Central memory CD8-positive, alpha-beta T cell (primary cell): Measurements from ENCODE around the gene HOXD13.
A peak's percentile ranks its signal among the peaks of the same experiment; 100 is the strongest.

Experiments
- ATAC-seq: fragments of 150-1000 bp; cut with Tn5 transposase; replicated peaks from 2 replicates; pipeline ENCODE4 v1.10.0; 2022; ENCODE audit warnings: mild to moderate bottlenecking, moderate FRiP score, moderate number of reproducible peaks; ENCODE audit not compliant: poor library complexity, severe bottlenecking; ENCODE audit errors: extremely low read depth
- DNase-seq, 2 donors: peaks; one replicate each; pipeline ENCODE4 v3.0.0; 2021; ENCODE audit warnings: low spot score in 2 of 2
- H3K27ac Mint-ChIP-seq: one replicate; pipeline ENCODE4 v1.8.0; 2022; ENCODE audit warnings: low read depth, mild to moderate bottlenecking, moderate library complexity, mixed read lengths
- H3K27me3 Mint-ChIP-seq: one replicate; pipeline ENCODE4 v1.8.0; 2022; ENCODE audit warnings: mixed read lengths
- H3K36me3 Mint-ChIP-seq: one replicate; pipeline ENCODE4 v1.8.0; 2022; ENCODE audit warnings: mild to moderate bottlenecking, moderate library complexity, mixed read lengths; ENCODE audit not compliant: insufficient read depth
- H3K4me1 Mint-ChIP-seq: one replicate; pipeline ENCODE4 v1.8.0; 2022; ENCODE audit warnings: mixed read lengths
- H3K4me3 Mint-ChIP-seq: one replicate; pipeline ENCODE4 v1.8.0; 2022; ENCODE audit warnings: mild to moderate bottlenecking, moderate library complexity, mixed read lengths
- H3K9me3 Mint-ChIP-seq: one replicate; pipeline ENCODE4 v1.8.0; 2022; ENCODE audit warnings: mixed read lengths

HOXD13 gene

GRCh38 chr2:176100547-176101140 is 8.1 kb downstream of the HOXD13 start:
- H3K27ac Mint-ChIP-seq, result no peak overlapping the region
- no peak overlapping the region for H3K4me3 Mint-ChIP-seq
- H3K36me3 Mint-ChIP-seq, result peaks cover 20% of the 10 kb centered on the region
- H3K4me1 Mint-ChIP-seq, result peaks cover 22% of the 10 kb centered on the region
- no peak for DNase-seq
- no peak for ATAC-seq
- H3K27me3 Mint-ChIP-seq, result peaks cover 100% of the 10 kb centered on the region
- H3K9me3 Mint-ChIP-seq, result no peaks in the 10 kb centered on the region

DNA sequence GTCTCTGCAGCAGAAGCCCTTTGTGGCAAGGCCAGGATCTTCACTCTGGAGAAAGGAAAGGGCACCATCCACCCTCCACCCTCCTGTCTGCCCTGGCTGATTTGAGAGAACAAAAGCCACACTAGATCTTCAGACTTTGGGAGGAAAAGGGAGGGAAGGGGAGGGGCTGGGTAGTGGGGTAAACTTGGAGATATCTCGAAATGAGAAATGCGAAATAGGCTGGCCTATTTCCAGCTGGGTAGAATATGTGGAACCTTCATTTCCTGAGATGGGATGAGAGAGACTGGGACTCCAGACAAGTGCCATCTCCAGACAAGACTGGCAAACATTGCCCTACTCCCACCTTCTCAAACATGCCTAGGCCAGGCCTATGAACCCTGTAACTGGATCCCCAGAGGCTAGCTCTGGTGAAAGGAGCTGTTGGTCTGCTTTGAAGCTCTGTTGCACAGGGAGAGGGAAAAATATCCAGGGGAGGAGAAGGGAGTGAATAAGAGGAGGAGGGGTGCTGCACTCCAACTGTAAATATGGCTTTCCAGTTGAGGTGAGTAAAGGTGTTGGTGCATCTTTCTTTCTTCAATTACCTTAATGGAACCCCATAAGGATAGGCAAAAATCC is 8.8 kb downstream of the HOXD13 start:
- H3K4me3 Mint-ChIP-seq, result no peak overlapping the region
- DNase-seq (no peak), ATAC-seq (no peak)
- peaks cover 26% of the 10 kb centered on the region for H3K36me3 Mint-ChIP-seq
- H3K4me1 Mint-ChIP-seq, result peaks cover 27% of the 10 kb centered on the region
- H3K27me3 Mint-ChIP-seq, result peaks cover 100% of the 10 kb centered on the region
- H3K9me3 Mint-ChIP-seq, result peaks cover 5% of the 10 kb centered on the region
- H3K27ac Mint-ChIP-seq, result no peak overlapping the region

- Mint-ChIP-seq H3K9me3 (peaks cover 6% of the 10 kb centered on the region), H3K4me3 (no peak overlapping the region)
Measured at GRCh38 chr2:176101842-176102241, 9.3 kb downstream of the HOXD13 start.

DNA sequence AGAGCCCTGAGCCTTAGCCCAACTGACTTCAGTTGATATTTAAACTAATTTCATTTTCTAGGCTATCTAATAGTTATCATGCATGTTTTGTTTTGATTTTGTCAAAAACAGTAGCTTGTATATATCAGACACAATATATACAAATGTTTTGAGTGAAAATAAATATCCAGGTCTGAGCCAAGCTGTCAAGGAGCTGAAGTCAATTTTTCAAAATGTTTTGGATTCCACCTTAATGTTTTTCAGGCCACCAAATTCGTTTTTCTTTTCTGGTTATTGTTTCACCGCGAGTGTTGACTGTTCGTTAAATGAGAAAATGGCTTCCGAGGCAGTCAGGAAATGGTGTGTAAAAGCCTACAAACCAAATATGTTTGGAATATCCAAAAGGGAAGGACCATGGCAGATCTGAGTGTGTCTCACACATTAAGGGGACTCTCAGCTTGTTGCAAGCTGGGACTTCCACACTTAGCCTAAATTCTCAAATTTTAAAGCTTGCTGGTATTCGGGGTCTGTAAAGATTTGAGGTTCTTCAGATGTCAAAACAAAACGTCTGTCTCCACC is 9.9 kb downstream of the HOXD13 start:
- Mint-ChIP-seq H3K27me3 (peaks cover 94% of the 10 kb centered on the region), H3K4me1 (peaks cover 19% of the 10 kb centered on the region), H3K27ac (no peak overlapping the region), H3K4me3 (no peak overlapping the region), H3K9me3 (peaks cover 6% of the 10 kb centered on the region), H3K36me3 (peaks cover 26% of the 10 kb centered on the region)
- ATAC-seq, result no peak
- DNase-seq, result no peak

More at GRCh38 chr2:176101842-176102241, 9.3 kb downstream of the HOXD13 start:
- peaks cover 100% of the 10 kb centered on the region for H3K27me3 Mint-ChIP-seq
- peaks cover 29% of the 10 kb centered on the region for H3K36me3 Mint-ChIP-seq
- H3K27ac Mint-ChIP-seq, result no peak overlapping the region
- ATAC-seq, result no peak
- H3K4me1 Mint-ChIP-seq, result peaks cover 24% of the 10 kb centered on the region
- DNase-seq, result no peak

DNA sequence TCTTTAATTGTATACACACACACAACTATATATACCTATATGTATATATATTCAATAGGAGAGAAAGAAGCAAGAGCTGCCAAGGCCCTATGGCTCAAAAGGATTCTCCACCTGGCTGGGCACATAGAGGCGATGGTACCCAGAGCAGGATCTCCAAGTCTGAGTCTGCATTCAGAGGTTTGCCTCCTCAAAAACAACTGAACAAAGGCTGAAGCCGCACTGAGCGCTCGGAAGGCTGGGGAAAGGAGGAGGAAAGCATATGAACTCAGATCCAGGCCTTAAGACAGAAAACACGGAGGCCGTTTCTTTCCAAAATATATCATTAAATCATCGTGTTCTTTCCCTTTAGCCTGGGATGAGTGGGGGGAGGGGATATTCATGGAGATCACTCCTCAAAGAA is 10.7 kb downstream of the HOXD13 start:
- no peak overlapping the region for H3K27ac Mint-ChIP-seq
- H3K4me1 Mint-ChIP-seq, result peaks cover 13% of the 10 kb centered on the region
- H3K4me3 Mint-ChIP-seq, result no peak overlapping the region
- peaks cover 6% of the 10 kb centered on the region for H3K9me3 Mint-ChIP-seq
- ATAC-seq (no peak), DNase-seq (no peak)
- peaks cover 86% of the 10 kb centered on the region for H3K27me3 Mint-ChIP-seq
- peaks cover 24% of the 10 kb centered on the region for H3K36me3 Mint-ChIP-seq

GRCh38 chr2:176103742-176104315 is 11.3 kb downstream of the HOXD13 start:
- Mint-ChIP-seq H3K4me3 (no peak overlapping the region), H3K4me1 (peaks cover 13% of the 10 kb centered on the region), H3K36me3 (peaks cover 22% of the 10 kb centered on the region), H3K9me3 (peaks cover 6% of the 10 kb centered on the region), H3K27ac (no peak overlapping the region), H3K27me3 (peaks cover 86% of the 10 kb centered on the region)
- DNase-seq, result no peak
- no peak for ATAC-seq

GRCh38 chr2:176104316-176105077 is 12.0 kb downstream of the HOXD13 start:
- no peak for ATAC-seq
- Mint-ChIP-seq H3K27ac (no peak overlapping the region), H3K4me1 (peaks cover 13% of the 10 kb centered on the region), H3K9me3 (peaks cover 6% of the 10 kb centered on the region), H3K27me3 (peaks cover 86% of the 10 kb centered on the region), H3K36me3 (peaks cover 21% of the 10 kb centered on the region), H3K4me3 (no peak overlapping the region)
- DNase-seq, result no peak

DNA sequence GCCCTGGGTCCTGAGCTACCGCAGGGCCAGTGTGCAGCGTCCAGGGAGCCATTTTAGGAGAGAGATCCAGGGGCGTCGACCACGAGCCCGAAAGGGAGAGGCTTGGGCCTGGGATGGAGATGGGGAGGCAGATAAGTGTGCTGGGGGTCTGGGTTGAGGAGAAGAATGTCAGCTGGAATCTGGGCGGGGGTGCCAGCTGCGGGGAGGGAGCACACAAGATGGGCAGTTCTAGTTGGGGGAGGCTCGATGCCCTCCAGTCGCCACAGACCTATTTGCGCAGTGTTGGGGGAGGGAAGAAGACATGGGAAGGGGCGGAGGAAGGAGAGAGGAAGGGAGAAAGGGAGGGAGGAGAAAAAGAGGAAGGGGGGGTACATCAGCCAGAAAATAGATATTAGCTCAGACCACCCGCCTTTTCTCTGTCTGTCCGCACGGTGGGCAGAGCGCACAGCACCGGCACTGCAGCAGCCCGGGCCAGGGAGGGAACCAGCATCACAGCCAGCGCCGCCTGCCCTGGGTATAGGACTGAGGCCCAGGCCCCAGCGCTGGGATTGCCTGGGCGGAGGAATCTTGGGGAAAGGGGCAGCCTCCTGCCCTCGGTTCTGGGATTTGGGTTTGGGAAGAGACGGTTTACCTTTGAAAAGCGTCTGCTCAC is 12.7 kb downstream of the HOXD13 start:
- peaks cover 86% of the 10 kb centered on the region for H3K27me3 Mint-ChIP-seq
- peaks cover 6% of the 10 kb centered on the region for H3K9me3 Mint-ChIP-seq
- peak overlapping the region; percentile 70 for H3K27ac Mint-ChIP-seq
- H3K36me3 Mint-ChIP-seq, result peaks cover 23% of the 10 kb centered on the region
- no peak overlapping the region for H3K4me3 Mint-ChIP-seq
- no peak for ATAC-seq
- H3K4me1 Mint-ChIP-seq, result peaks cover 13% of the 10 kb centered on the region
- DNase-seq, result no peak

DNA sequence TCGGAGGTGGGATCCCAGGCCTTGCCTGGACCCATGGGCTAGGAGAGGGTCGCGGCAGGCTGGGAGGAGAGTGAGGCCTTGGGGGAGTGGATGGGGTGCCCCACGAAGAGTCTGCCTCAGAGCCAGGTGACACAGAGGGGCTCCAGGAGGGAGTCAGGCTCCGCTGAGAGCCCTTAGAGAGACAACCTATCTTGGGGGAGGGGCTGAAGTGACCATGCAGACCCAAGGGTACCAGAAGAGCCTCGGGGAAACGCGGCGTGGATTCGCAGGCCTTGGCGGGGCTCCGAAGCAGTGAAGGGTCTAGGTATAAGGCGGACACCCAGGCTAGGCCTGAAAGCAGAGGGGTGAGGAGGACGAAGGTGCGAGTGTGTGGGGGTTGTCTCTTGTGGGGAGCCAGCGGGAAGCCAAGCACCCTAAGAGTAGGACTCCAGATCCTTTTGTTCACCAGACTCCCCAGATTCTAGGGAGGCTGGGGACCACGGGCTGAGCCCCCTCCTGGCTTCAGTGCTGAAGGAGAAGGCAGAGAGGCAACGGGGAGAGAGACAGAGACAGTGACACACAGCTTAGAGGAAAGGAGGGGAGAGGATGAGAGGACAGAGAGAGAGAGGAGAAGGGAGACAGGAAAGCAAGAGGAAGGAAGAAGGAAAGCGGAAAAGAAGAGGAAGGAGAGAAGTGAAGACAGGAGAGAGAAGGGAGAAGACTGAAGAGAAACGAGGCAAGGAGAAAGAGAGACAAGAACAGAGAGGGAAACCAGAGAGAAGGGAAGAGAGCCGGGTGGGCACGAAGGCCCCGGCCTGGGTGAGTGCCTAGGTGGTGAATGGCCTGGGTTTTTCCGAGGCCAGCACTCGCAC is 13.4 kb downstream of the HOXD13 start:
- peaks cover 6% of the 10 kb centered on the region for H3K9me3 Mint-ChIP-seq
- H3K4me3 Mint-ChIP-seq, result peak overlapping the region; percentile 23
- H3K36me3 Mint-ChIP-seq, result peaks cover 23% of the 10 kb centered on the region
- DNase-seq (no peak), ATAC-seq (no peak)
- H3K27ac Mint-ChIP-seq, result peak overlapping the region; percentile 70
- H3K27me3 Mint-ChIP-seq, result peaks cover 86% of the 10 kb centered on the region
- peaks cover 13% of the 10 kb centered on the region for H3K4me1 Mint-ChIP-seq

- Mint-ChIP-seq H3K4me3 (peak within 1 kb of the TSS; percentile 23), H3K4me1 (peaks cover 13% of the 10 kb centered on the region), H3K9me3 (peaks cover 6% of the 10 kb centered on the region), H3K36me3 (peaks cover 26% of the 10 kb centered on the region), H3K27ac (peak within 1 kb of the TSS; percentile 70), H3K27me3 (peaks cover 86% of the 10 kb centered on the region)
- ATAC-seq (no peak), DNase-seq (no peak)
Measured at GRCh38 chr2:176106581-176107539, 14.3 kb downstream of the HOXD13 start, which contains the start of gene HOXD11. TSS of gene HOXD11 (plus strand) at chr2:176107280. CDS start at chr2:176107356, 76 bp downstream.
